Breast epithelium (tissue), 4 donors: ENCODE results near the gene GLIPR2. TPM values are rescaled to one million over a fixed set of nuclear protein-coding genes. Genes with fewer than 3 reads are reported as not detected.
"Not testable (repeated sequence)": the region's sequence is repeated elsewhere in the genome, so short reads cannot be mapped to it uniquely, and the experiment has no call there.

Experiments
- DNase-seq, 2 donors: peaks; one replicate each; pipeline ENCODE4 v3.0.0-alpha.2; 2019; ENCODE audit warnings: low spot score in 2 of 2
- H3K27ac ChIP-seq, 2 donors: fragments of 200-600 bp; sonication (generic) in 1 of 2; one replicate each; pipeline ENCODE4 v1.5.1; 2016 to 2019; ENCODE audit warnings: mild to moderate bottlenecking in 1 of 2
- H3K27me3 ChIP-seq, 2 donors: fragments of 200-600 bp; sonication (generic) in 1 of 2; one replicate each; pipeline versions ENCODE4 v1.5.1 to v1.6.0; 2017 to 2019; ENCODE audit warnings: control low read depth in 1 of 2, mild to moderate bottlenecking in 1 of 2
- H3K36me3 ChIP-seq: fragments of 200-600 bp; one replicate; pipeline ENCODE4 v1.5.1; 2019
- H3K4me1 ChIP-seq, 2 donors: fragments of 200-600 bp; sonication (generic); one replicate each; pipeline ENCODE4 v1.5.1; 2016 to 2019; ENCODE audit warnings: control low read depth in 1 of 2
- H3K4me3 ChIP-seq, 3 donors: fragments of 200-600 bp; sonication (generic); 1 replicate in 2 of 3; 2 replicates in 1 of 3; pipeline ENCODE4 v1.5.1; 2016 to 2019; ENCODE audit warnings: mild to moderate bottlenecking in 3 of 3, moderate library complexity in 2 of 3
- H3K9me3 ChIP-seq, 2 donors: fragments of 200-600 bp; sonication (generic) in 1 of 2; one replicate each; pipeline ENCODE4 v1.5.1; 2016 to 2019; ENCODE audit warnings: control low read depth in 1 of 2
- CTCF ChIP-seq, 3 donors: fragments of 450-650 bp; IDR thresholded peaks; one replicate each; pipeline ENCODE4 v1.5.1; 2016 to 2017; ENCODE audit warnings: antibody characterized with exemption in 3 of 3, mild to moderate bottlenecking in 3 of 3, moderate library complexity in 3 of 3
- POLR2A ChIP-seq: fragments of 450-650 bp; IDR thresholded peaks from one replicate; pipeline ENCODE4 v1.6.1; 2016; ENCODE audit warnings: antibody characterized with exemption, mild to moderate bottlenecking, moderate library complexity
- POLR2AphosphoS5 ChIP-seq, 3 donors: sonication (generic); formaldehyde crosslinking; IDR thresholded peaks; one replicate each; pipeline ENCODE4 v1.6.1; 2017; ENCODE audit warnings: antibody characterized with exemption in 3 of 3
- intact Hi-C: fragments of 100-400 bp; cut with DNase I; formaldehyde crosslinking; loops from one replicate; pipeline ENCODE4 v1.15.1; 2023; ENCODE audit warnings: low total_unique reads
- total RNA-seq, 3 donors: library from RNA; depleted of rRNA; stranded (reverse); fragments of >200 nt; gene quantifications; one replicate each; pipeline ENCODE4 v1.1.0, GENCODE V29; 2016

The GLIPR2 gene
- 10 to 100 TPM; 16.5 to 57.4 (median 26.9) TPM for total RNA-seq

GRCh38 chr9:36136272-36136893 lies at the start of gene GLIPR2:
GLIPR2 (plus strand) TSS chr9:36136733; CDS start chr9:36136779, 46 bp downstream.
- no peaks in the 10 kb centered on the region for H3K27me3 ChIP-seq
- H3K4me1 ChIP-seq = peaks cover 0 to 4% of the 10 kb centered on the region in 2 donors
- intact Hi-C loops = no loop called here
- no peaks in the 10 kb centered on the region for H3K36me3 ChIP-seq
- peak in 1 of 2 donors; percentile 38 for DNase-seq
- TF ChIP-seq POLR2A (no peak), CTCF (IDR thresholded peaks at IDR 0.05) (no peak), POLR2AphosphoS5 (IDR thresholded peaks at IDR 0.05) (no peak)
- peak within 1 kb of the TSS; percentile 77 to 87 (median 83) for H3K4me3 ChIP-seq
- no peaks in the 10 kb centered on the region for H3K9me3 ChIP-seq
- peak within 1 kb of the TSS; percentile 64 to 81 for H3K27ac ChIP-seq

- DNase-seq, H3K36me3 ChIP-seq, H3K9me3 ChIP-seq, H3K27ac ChIP-seq, H3K4me3 ChIP-seq, intact Hi-C loops, H3K27me3 ChIP-seq, H3K4me1 ChIP-seq: not testable (repeated sequence)
These were observed 49.5 kb upstream of the GLIPR2 start for GRCh38 chr9:36087054-36087453.

- no peak for TF ChIP-seq POLR2A
- TF ChIP-seq POLR2AphosphoS5 (IDR thresholded peaks at IDR 0.05) = no peak
- no peak for TF ChIP-seq CTCF (IDR thresholded peaks at IDR 0.05)
- Histone ChIP-seq H3K27ac (no peak overlapping the region), H3K27me3 (no peaks in the 10 kb centered on the region), H3K36me3 (no peaks in the 10 kb centered on the region), H3K9me3 (no peaks in the 10 kb centered on the region), H3K4me1 (no peaks in the 10 kb centered on the region), H3K4me3 (no peak overlapping the region)
- intact Hi-C loops = no loop called here
- no peak for DNase-seq
These were observed 48.5 kb upstream of the GLIPR2 start for GRCh38 chr9:36088020-36088419.

- no peak overlapping the region for H3K4me3 ChIP-seq
- H3K4me1 ChIP-seq = no peaks in the 10 kb centered on the region
- H3K27me3 ChIP-seq = no peaks in the 10 kb centered on the region
- no peaks in the 10 kb centered on the region for H3K36me3 ChIP-seq
- no peaks in the 10 kb centered on the region for H3K9me3 ChIP-seq
- no peak for DNase-seq
- intact Hi-C loops = no loop called here
- no peak overlapping the region for H3K27ac ChIP-seq
- TF ChIP-seq CTCF (IDR thresholded peaks at IDR 0.05) (no peak), POLR2A (no peak)
These were observed 45.2 kb upstream of the GLIPR2 start for GRCh38 chr9:36091026-36091953.

GRCh38 chr9:36092014-36092413 lies 44.5 kb upstream of the GLIPR2 start:
- no peak for DNase-seq

More at GRCh38 chr9:36092014-36092413, 44.5 kb upstream of the GLIPR2 start:
- H3K36me3 ChIP-seq = no peaks in the 10 kb centered on the region
- H3K9me3 ChIP-seq = no peaks in the 10 kb centered on the region
- no peaks in the 10 kb centered on the region for H3K27me3 ChIP-seq
- intact Hi-C loops = no loop called here
- no peak for TF ChIP-seq POLR2A
- no peak for TF ChIP-seq POLR2AphosphoS5 (IDR thresholded peaks at IDR 0.05)
- no peak for TF ChIP-seq CTCF (IDR thresholded peaks at IDR 0.05)
- H3K27ac ChIP-seq = no peak overlapping the region
- no peak overlapping the region for H3K4me3 ChIP-seq
- no peaks in the 10 kb centered on the region for H3K4me1 ChIP-seq
